ENCODE measurements around the gene PLEKHM3.

The PLEKHM3 gene

DNA sequence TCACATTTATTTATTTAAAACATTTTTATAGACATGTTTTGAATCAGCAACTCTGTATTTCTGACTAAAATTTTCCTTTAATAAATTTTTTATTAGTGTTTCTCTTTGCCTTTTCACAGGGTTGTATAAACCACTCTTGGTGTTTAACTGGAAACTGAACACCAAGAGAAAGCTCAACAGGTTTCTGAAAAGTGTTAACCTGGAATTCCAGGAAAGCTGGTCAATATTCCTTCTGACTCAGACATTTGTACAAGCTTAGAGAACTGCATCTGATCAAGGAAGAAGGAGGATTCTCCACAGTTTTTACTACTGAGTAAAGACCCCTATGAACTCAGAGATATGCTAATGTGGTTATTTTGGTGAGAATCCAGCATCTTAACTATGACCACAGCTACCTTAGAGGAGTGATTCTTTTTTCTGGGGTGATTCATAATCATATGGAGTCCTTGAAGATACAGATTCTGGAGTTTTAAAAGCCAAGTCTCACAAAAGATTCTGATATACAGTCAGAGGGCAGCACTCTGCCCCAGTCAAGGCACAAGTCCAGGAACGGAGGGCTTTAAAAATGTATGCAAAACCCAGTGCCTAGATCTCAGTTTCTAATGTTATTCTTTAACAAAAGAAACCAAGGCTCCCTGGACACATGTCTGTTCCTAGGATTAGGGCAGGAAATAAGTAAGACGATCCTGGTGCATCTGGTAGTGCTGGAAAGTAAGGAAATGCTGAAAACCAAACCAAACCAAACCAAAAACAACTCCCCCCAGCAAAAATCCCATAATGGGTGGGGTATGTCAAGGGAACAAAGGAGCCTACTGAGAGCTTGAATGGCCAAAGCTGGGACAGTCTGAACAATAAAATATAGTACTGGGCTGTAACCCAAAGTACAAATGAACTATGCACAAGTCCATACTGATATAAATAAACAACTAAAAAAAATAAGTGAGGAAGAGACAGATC lies 170.6 kb downstream of the PLEKHM3 start:
- no peak for TF ChIP-seq ZNF274 (IDR thresholded peaks at IDR 0.05; ENCODE audit: low read length)
- TF ChIP-seq ZNF274 (tag by site-specific recombination; IDR thresholded peaks at IDR 0.05; ENCODE audit: borderline replicate concordance), result no peak
- peak; percentile 67 for TF ChIP-seq SCRT1 (tag by site-specific recombination; IDR thresholded peaks at IDR 0.05; ENCODE audit: borderline replicate concordance)
- TF ChIP-seq, protein P1, sequence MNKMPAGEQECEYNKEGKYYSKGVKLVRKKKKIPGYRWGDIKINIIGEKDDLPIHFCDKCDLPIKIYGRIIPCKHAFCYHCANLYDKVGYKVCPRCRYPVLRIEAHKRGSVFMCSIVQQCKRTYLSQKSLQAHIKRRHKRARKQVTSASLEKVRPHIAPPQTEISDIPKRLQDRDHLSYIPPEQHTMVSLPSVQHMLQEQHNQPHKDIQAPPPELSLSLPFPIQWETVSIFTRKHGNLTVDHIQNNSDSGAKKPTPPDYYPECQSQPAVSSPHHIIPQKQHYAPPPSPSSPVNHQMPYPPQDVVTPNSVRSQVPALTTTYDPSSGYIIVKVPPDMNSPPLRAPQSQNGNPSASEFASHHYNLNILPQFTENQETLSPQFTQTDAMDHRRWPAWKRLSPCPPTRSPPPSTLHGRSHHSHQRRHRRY (tag by site-specific recombination; IDR thresholded peaks at IDR 0.05), result no peak
- TF ChIP-seq SCRT2 (tag by site-specific recombination; IDR thresholded peaks at IDR 0.05), result peak; percentile 75
- TF ChIP-seq, protein P2, sequence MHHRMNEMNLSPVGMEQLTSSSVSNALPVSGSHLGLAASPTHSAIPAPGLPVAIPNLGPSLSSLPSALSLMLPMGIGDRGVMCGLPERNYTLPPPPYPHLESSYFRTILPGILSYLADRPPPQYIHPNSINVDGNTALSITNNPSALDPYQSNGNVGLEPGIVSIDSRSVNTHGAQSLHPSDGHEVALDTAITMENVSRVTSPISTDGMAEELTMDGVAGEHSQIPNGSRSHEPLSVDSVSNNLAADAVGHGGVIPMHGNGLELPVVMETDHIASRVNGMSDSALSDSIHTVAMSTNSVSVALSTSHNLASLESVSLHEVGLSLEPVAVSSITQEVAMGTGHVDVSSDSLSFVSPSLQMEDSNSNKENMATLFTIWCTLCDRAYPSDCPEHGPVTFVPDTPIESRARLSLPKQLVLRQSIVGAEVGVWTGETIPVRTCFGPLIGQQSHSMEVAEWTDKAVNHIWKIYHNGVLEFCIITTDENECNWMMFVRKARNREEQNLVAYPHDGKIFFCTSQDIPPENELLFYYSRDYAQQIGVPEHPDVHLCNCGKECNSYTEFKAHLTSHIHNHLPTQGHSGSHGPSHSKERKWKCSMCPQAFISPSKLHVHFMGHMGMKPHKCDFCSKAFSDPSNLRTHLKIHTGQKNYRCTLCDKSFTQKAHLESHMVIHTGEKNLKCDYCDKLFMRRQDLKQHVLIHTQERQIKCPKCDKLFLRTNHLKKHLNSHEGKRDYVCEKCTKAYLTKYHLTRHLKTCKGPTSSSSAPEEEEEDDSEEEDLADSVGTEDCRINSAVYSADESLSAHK (tag by site-specific recombination; IDR thresholded peaks at IDR 0.05), result no peak
- no peak for TF ChIP-seq SP7 (tag by site-specific recombination; IDR thresholded peaks at IDR 0.05)
- no peak for TF ChIP-seq ZNF558 (tag by site-specific recombination; IDR thresholded peaks at IDR 0.05)
- no peak for TF ChIP-seq ZNF658 (tag by site-specific recombination; IDR thresholded peaks at IDR 0.05)
- no peak for TF ChIP-seq ZNF16 (tag by site-specific recombination; IDR thresholded peaks at IDR 0.05; ENCODE audit: low read depth)
- no peaks in the 10 kb centered on the region for H3K4me1 ChIP-seq (ENCODE audit: control insufficient read depth, insufficient read depth, low read length)
- no peaks in the 10 kb centered on the region for H3K9me3 ChIP-seq (ENCODE audit: control insufficient read depth, insufficient read depth, low read depth, low read length)
- H3K36me3 ChIP-seq (ENCODE audit: control insufficient read depth in 2 of 2, insufficient read depth in 1 of 2, low read length in 2 of 2), result peaks cover 0 to under 1% of the 10 kb centered on the region in 2 experiments; a peak in 2 of 3 replicates
- CTCF ChIA-PET, result interaction anchor here (0.5 to 0.8 kb wide), 3 partner anchors 12 to 78 kb away, joined by 3 to 10 read pairs (median 5); no protein-coding TSS in a partner anchor
- no peak overlapping the region for H3K4me3 ChIP-seq (ENCODE audit: low read depth, low read length)
- POLR2A ChIA-PET, result no interaction called here
- H3K27ac ChIP-seq (ENCODE audit: extremely low read depth, low read depth, low read length), result no peak overlapping the region

DNA sequence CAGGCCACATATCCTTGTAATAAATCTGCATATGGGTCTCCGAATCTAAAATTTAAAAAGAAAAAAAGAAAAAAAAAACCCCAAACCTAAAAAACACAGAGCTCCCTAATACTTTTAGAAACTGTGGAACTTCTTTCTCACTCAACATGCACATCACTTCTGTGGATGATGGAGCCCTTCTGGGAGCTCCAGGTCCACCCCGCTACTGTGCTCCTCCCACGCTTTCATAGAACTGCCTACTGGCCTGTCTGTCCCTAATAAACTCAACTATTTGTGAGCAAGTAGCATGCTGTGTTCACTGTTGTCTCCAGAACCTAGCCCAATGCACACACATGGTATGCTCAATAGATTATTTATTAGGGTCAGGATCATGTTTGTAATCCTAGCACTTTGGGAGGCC lies 172.5 kb downstream of the PLEKHM3 start:
- Histone ChIP-seq H3K4me1 (ENCODE audit: control insufficient read depth, insufficient read depth, low read length) (0 out of 2 replicates have a peak, but pooled peaks cover 3% of the 10 kb centered on the region), H3K36me3 (ENCODE audit: control insufficient read depth in 2 of 2, insufficient read depth in 1 of 2, low read length in 2 of 2) (no peaks in the 10 kb centered on the region), H3K9me3 (ENCODE audit: control insufficient read depth, insufficient read depth, low read depth, low read length) (no peaks in the 10 kb centered on the region), H3K27ac (ENCODE audit: extremely low read depth, low read depth, low read length) (no peak overlapping the region), H3K4me3 (ENCODE audit: low read depth, low read length) (no peak overlapping the region)
- ChIA-PET CTCF (no interaction called here), POLR2A (no interaction called here)
- TF ChIP-seq, protein P3, sequence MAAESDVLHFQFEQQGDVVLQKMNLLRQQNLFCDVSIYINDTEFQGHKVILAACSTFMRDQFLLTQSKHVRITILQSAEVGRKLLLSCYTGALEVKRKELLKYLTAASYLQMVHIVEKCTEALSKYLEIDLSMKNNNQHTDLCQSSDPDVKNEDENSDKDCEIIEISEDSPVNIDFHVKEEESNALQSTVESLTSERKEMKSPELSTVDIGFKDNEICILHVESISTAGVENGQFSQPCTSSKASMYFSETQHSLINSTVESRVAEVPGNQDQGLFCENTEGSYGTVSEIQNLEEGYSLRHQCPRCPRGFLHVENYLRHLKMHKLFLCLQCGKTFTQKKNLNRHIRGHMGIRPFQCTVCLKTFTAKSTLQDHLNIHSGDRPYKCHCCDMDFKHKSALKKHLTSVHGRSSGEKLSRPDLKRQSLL (tag by site-specific recombination; IDR thresholded peaks at IDR 0.05), result peak; percentile 67; the same call in 1 of the 2 replicates
- no peak for TF ChIP-seq HOXD13 (CRISPR knock-in tag; IDR thresholded peaks at IDR 0.05; ENCODE audit: borderline replicate concordance)
- no peak for TF ChIP-seq ZNF560 (tag by site-specific recombination; IDR thresholded peaks at IDR 0.05; ENCODE audit: borderline replicate concordance)
- TF ChIP-seq ZNF157 (tag by site-specific recombination; IDR thresholded peaks at IDR 0.05), result no peak
- TF ChIP-seq ZNF426 (tag by site-specific recombination; IDR thresholded peaks at IDR 0.05), result no peak
- TF ChIP-seq, protein P4, sequence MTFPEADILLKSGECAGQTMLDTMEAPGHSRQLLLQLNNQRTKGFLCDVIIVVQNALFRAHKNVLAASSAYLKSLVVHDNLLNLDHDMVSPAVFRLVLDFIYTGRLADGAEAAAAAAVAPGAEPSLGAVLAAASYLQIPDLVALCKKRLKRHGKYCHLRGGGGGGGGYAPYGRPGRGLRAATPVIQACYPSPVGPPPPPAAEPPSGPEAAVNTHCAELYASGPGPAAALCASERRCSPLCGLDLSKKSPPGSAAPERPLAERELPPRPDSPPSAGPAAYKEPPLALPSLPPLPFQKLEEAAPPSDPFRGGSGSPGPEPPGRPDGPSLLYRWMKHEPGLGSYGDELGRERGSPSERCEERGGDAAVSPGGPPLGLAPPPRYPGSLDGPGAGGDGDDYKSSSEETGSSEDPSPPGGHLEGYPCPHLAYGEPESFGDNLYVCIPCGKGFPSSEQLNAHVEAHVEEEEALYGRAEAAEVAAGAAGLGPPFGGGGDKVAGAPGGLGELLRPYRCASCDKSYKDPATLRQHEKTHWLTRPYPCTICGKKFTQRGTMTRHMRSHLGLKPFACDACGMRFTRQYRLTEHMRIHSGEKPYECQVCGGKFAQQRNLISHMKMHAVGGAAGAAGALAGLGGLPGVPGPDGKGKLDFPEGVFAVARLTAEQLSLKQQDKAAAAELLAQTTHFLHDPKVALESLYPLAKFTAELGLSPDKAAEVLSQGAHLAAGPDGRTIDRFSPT (tag by site-specific recombination; IDR thresholded peaks at IDR 0.05), result no peak
- no peak for TF ChIP-seq ZNF670 (tag by site-specific recombination; IDR thresholded peaks at IDR 0.05; ENCODE audit: low read depth)
